Measurements from ENCODE around the gene NDUFS8.

Gene NDUFS8

DNA sequence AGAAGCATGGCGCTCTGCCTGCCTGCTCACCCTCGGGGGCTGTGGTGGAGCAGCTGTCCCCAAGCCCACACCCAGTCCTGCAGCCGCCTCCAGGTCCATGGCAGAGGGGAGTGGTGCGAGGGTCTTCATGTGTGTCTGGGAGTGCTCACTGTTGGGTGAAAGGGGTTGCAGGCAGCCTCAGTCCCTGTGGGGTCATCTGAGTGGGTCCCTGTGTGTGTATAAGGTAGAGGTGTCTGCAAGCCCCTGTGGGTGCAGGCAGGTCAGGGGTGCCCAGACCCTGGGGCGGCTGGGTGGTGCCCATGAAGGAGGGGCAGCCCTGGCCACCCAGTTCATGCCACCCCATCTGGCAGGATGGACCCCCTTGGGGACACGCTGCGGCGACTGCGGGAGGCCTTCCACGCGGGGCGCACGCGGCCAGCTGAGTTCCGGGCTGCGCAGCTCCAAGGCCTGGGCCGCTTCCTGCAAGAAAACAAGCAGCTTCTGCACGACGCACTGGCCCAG, 15.5 kb upstream of the NDUFS8 start:
- DNase-seq (ENCODE audit: extremely low read depth in 1 of 2, low read depth in 1 of 2): no peak

- DNase-seq (ENCODE audit: extremely low read depth in 1 of 2, low read depth in 1 of 2): no peak
Measured at GRCh38 chr11:68015467-68015866, 15.0 kb upstream of the NDUFS8 start.

DNA sequence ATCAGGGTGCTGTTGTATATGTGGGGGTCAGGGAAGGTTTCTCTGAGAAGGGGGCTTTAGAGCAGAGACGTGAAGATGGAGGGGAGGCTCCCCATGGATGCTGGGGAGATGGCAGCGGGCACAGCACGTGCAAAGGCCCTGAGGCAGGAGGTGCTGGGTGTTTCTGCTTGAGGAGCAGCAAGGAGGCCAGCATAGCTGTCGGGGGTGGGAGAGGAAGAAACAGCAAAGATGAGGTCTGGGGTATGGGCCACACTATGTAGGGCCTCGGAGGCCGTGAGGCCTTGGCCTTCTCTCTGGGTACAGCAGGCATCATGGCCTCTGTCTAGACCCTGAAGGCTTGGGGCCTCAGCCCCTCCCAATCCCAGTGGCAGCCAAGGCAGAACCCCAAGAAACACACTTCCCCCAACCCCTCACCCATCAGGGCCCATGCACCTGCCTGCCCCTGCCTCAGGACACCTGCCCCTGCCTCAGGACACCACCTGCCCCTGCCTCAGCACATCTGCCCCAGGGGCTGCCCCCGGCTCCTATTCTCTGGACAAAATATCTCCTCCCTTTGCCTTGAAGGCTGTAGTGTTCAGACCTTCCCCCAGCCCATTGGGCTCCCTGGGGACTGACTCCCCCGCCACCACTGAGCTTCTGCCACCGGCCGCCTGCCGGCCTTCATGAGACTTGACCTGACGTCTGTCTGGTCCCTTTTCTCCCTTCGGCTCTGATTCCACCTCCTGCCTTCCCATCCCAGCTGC, 14.1 kb upstream of the NDUFS8 start:
- no peak for DNase-seq (ENCODE audit: extremely low read depth in 1 of 2, low read depth in 1 of 2)

DNA sequence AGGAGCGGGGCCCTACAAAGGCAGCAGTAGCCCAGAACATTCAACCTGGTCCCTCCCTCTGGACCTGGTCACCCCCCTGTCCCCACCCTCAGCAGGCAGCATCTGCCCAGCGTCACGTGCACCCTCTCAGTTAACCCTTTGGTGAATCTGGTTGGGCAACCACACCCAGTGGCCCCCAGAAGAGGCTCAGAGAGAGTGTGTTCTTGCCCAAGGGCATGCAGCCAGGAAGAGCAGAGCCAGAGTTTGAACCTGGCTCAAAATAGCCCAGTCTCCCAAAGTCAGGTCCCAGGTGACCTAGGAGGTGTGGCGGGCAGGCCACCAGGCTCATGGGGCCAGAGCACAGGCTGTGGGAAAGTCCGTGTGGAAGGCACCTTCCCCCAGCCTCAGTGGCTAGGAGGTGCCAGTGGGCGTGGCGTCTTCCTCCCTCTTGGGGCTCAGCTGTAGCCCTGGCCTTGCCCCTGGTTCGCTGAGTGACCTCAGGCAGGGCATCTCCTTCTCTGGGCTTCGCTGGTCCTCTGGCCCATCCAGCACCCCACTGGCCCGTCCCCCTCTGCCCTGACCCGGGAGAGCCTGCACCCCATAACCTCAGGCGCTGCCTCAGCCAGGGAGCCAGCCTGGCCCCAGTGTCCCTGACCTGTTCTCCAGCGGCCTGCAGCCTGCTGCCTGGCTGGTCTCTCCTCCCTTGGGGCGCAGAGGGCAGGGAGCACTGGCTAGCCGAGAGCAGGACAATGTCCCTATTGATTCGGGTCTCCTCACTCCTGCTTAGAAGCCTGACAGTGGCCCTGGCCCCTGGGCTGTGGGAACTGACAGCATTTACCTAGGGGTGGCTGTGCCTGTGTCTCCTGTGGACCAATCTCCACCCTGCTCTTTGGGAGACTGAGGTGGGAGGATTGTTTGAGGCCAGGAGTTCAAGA, 13.3 kb upstream of the NDUFS8 start:
- no peak for DNase-seq (ENCODE audit: extremely low read depth in 1 of 2, low read depth in 1 of 2)

GRCh38 chr11:68017980-68018729, 12.3 kb upstream of the NDUFS8 start:
- no peak for DNase-seq (ENCODE audit: extremely low read depth in 1 of 2, low read depth in 1 of 2)

DNA sequence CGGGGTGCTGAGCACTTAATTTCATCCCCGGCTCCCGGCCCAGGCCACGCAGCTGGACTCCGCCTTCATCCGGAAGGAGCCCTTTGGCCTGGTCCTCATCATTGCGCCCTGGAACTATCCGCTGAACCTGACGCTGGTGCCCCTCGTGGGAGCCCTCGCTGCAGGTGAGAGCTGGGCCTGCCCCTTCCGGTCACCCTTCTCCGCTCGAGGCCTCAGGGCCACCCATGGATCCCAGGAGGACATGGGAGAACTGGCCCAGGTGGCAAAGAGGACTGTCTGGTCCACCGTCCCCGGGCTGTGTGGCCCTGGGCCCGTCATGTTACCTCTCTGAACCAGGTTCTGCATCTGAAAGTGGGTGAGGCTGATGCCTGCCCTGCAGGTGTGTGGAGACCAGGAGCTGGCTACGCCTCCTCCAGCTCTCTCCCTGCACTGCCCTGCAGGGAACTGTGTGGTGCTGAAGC, 11.7 kb upstream of the NDUFS8 start:
- DNase-seq (ENCODE audit: extremely low read depth in 1 of 2, low read depth in 1 of 2): no peak

DNA sequence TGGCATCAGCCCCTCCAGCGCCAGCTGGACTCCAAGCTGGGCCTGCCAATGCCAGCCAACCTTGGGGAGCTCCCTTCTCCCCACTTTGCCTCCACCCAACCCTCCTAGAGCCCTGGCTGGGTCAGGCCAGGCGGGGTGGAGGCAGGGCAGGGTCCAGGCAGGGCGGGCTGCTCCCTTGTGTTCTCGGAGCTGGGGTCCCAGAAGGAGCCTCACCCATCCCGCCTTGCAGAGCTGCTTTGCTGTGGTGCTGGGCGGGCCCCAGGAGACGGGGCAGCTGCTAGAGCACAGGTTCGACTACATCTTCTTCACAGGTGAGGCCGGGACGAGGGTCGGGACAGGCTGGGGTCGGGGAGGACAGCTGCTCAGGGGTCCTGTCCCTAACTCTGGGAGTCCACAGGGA, 11.0 kb upstream of the NDUFS8 start:
- no peak for DNase-seq (ENCODE audit: extremely low read depth in 1 of 2, low read depth in 1 of 2)

DNA sequence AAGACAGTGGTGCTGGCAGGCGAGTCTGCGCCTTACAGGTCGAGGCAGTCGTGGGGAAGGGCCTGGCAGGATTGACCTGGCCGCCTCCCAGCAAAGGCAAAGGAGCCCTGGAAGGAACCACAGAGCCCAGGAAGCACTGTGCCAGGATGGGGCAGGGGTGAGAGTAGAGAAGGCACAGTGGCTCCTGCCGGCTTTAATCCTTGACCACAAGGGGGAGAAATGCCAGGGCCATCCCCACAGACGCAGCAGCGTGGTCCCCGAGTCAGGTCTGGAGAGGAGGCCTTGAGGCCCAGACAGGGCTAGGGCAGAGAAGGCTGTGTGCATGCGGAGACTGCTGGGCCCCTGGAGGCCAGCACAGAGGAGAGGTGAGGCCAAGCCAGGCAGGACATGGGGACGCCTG, 9.9 kb upstream of the NDUFS8 start:
- no peak for DNase-seq (ENCODE audit: extremely low read depth in 1 of 2, low read depth in 1 of 2)

DNA sequence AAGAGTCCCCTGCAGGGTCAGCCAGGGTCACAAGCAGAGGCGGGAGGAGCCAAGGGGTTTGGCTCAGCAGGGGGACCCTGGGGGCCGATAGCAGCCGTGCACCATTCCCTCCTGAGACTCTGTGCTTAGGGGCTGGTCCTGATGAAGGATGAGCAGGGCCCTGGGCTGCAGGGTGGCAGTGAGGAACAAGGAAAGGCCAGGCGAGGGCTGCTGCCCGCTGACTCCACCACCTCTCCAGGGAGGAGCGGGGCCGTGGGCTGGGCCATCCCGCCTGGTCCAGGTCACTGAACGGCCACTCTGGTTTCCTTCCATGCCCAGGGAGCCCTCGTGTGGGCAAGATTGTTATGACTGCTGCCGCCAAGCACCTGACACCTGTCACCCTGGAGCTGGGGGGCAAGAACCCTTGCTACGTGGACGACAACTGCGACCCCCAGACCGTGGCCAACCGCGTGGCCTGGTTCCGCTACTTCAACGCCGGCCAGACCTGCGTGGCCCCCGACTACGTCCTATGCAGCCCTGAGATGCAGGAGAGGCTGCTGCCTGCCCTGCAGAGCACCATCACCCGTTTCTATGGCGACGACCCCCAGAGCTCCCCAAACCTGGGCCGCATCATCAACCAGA, 9.2 kb upstream of the NDUFS8 start:
- DNase-seq (ENCODE audit: extremely low read depth in 1 of 2, low read depth in 1 of 2): no peak

DNA sequence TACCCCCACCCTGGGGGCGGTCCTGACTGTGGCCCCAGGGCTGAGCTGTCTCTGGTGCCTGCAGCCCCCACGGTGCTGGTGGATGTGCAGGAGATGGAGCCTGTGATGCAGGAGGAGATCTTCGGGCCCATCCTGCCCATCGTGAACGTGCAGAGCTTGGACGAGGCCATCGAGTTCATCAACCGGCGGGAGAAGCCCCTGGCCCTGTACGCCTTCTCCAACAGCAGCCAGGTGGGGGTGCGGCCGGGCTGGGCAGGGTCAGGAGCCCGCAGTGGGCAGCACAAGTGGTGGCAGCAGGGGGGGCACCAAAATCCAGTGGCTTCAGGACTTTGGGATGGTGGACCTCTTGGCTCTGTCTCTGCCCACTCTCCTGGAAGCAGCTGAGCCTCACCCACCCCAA, 8.0 kb upstream of the NDUFS8 start:
- DNase-seq (ENCODE audit: extremely low read depth in 1 of 2, low read depth in 1 of 2): no peak

- no peak for DNase-seq (ENCODE audit: extremely low read depth in 1 of 2, low read depth in 1 of 2)
Measured at GRCh38 chr11:68024508-68024907, 6.0 kb upstream of the NDUFS8 start.

DNA sequence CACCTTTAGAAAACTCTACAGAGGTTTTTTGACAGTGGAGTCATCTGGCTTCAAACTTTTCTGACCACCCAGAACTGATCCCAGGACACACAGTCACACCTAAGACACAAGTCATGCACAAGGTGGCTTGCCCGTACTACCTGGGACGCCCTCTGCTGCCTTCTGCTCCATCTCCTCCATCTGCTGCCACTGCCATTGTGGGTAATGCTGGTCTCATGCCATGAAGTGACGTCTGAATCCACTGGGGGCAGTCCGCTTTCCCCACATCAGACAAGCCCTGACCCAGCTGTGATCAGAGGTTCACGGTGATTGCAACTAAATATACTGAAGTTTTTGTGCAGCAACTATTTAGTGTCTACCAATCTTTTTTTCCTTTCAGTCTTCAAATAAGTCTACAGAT, 5.4 kb upstream of the NDUFS8 start:
- DNase-seq (ENCODE audit: extremely low read depth in 1 of 2, low read depth in 1 of 2): no peak

GRCh38 chr11:68026391-68027105, 3.9 kb upstream of the NDUFS8 start:
- no peak for DNase-seq (ENCODE audit: extremely low read depth in 1 of 2, low read depth in 1 of 2)

DNA sequence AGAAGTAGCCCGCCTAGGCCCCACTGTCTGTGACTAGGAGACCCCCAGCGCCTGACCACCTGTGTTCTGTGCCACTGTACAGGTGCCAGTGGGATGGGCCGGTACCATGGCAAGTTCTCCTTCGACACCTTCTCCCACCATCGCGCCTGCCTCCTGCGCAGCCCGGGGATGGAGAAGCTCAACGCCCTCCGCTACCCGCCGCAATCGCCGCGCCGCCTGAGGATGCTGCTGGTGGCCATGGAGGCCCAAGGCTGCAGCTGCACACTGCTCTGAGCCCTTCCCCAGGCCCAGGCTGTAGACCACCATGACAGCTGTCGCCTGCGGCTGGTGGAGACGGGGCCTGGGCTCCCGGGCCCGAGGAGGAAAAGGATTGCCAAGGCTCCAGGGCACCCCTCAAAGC, 2.8 kb upstream of the NDUFS8 start:
- no peak for DNase-seq (ENCODE audit: extremely low read depth in 1 of 2, low read depth in 1 of 2)

DNA sequence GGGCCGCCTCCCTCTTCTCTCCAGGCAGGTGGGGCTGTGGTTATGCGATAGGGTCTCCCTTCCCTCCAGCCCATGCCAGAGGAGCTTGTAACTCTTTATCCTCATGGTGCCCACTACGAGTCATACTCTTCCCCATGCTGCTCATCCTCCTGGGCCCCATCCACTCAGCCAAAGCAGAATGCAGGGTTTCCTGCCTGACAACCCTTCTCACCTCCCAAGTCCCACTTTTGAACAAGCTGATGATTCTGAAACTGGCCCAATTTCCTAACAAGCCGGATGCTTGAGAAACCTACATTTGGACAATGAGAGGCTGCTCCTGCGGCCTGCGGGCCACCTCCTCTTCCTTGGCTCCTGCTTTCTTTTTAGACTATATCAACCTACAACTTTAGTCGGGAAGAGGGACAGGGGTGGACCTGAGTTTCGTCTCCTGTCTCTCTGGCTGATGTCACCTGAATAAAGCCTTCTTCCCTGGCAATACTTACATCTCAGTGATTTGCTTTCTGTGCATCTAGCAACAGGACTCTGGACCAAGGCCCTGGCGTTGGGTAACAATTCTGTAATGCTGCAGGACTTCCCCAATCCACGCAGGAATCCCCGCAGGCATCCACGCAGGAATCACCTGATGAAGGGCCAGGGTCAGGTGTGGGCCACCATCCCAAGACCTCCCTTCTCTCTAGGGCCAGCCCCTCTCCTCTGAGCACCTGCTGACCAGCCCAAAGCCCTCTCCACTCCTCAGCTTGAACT, 1.5 kb upstream of the NDUFS8 start:
- DNase-seq (ENCODE audit: extremely low read depth in 1 of 2, low read depth in 1 of 2): no peak

DNA sequence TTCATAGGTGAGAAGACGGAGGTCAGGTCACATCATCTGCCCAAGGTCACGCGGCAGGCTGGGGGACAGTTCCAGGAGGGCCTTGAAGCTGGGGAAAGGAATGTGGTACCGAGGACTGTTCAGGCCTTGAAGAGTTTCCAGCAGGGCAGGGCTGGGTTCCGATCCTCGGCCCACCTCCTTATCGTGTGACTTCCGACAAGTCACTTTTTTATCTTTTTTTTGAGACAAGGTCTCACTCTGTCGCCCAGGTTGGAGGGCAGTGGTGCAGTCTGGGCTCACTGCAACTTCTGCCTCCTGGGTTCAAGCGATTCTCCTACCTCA, 623 bp downstream of the NDUFS8 start:
- no peak for DNase-seq (ENCODE audit: extremely low read depth in 1 of 2, low read depth in 1 of 2)

- DNase-seq (ENCODE audit: extremely low read depth in 1 of 2, low read depth in 1 of 2): no peak
Measured at GRCh38 chr11:68032003-68032402, 1.5 kb downstream of the NDUFS8 start.

- DNase-seq (ENCODE audit: extremely low read depth in 1 of 2, low read depth in 1 of 2): no peak
Measured at GRCh38 chr11:68032997-68033707, 2.7 kb downstream of the NDUFS8 start.

DNA sequence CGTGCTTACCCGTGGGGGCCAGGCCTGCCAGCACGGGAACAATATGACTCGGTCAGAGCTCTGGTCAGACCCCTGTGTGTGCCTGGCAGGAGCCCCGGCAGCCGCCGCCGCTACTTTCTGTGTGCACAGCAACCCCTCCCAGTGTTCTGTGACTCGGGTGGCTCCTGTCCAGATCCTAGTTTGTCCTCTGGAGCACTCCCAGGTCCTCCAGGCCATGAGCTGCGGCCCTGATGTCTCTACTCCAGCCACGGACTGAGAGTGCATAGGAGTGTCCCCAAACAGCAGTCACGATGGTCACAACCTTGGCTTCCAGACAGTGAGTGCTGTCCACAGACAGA, 3.2 kb downstream of the NDUFS8 start:
- no peak for DNase-seq (ENCODE audit: extremely low read depth in 1 of 2, low read depth in 1 of 2)
